ENCODE measurements around the gene FKBP2. TPM values are rescaled to one million over a fixed set of nuclear protein-coding genes. Genes with fewer than 3 reads are reported as not detected.

The FKBP2 gene
- total and polyA plus RNA-seq, 2 of the 13 experiments (the other 11 are each of a cell fraction or from before 2014, with no cell fraction given), result 30.1 to 53.3 TPM

GRCh38 chr11:64232967-64233315 is 8.0 kb upstream of the FKBP2 start:
- no TSS peak for BruUV-seq (replicated peaks)
- Histone ChIP-seq H3K27me3 (ENCODE audit: control insufficient read depth in 1 of 2, insufficient read depth in 2 of 2, low read length in 2 of 2) (no peaks in the 10 kb centered on the region), H3K4me2 (ENCODE audit: low read depth, low read length) (peak overlapping the region; percentile 70; the same call in 1 of the 2 replicates), H3K9ac (ENCODE audit: insufficient read depth, low read depth, low read length) (0 out of 2 replicates have a peak overlapping the region, but pooled peaks have one; percentile 3), H3K4me3 (replicated peaks in 1 of 3; ENCODE audit: insufficient read depth in 1 of 3, low read depth in 2 of 3, low read length in 3 of 3) (peak overlapping the region in 1 of 3 experiments; percentile 50; a peak in 1 of 6 replicates), H3K36me3 (replicated peaks in 1 of 2; ENCODE audit: control insufficient read depth in 1 of 2, insufficient read depth in 2 of 2, low read length in 2 of 2) (no peaks in the 10 kb centered on the region), H4K20me1 (ENCODE audit: insufficient read depth, low read length) (no peaks in the 10 kb centered on the region), H3K79me2 (ENCODE audit: insufficient read depth, low read length) (peaks cover 3% of the 10 kb centered on the region), H3K27ac (ENCODE audit: extremely low read length, insufficient read depth, low read length) (no peak overlapping the region), H3K4me1 (ENCODE audit: insufficient read depth, low read length) (peaks cover 68% of the 10 kb centered on the region), H3K9me3 (ENCODE audit: low read length) (no peaks in the 10 kb centered on the region), H2AFZ (ENCODE audit: low read length) (no peak overlapping the region)
- no peak for TF ChIP-seq ZNF781 (CRISPR knock-in tag; IDR thresholded peaks at IDR 0.05; ENCODE audit: borderline replicate concordance, not compliant biosample characterization)
- TF ChIP-seq ZNF670 (CRISPR knock-in tag; IDR thresholded peaks at IDR 0.05; ENCODE audit: borderline replicate concordance), result no peak
- no peak for TF ChIP-seq ELK4 (CRISPR knock-in tag; IDR thresholded peaks at IDR 0.05; ENCODE audit: borderline replicate concordance)
- TF ChIP-seq ZNF616 (CRISPR knock-in tag; IDR thresholded peaks at IDR 0.05; ENCODE audit: low read depth), result no peak
- WGBS (ENCODE audit: low lambda C conversion rate), result 96% methylated on average over 8 of the region's 8 CpGs
- ATAC-seq, result no peak
- DNase-seq (ENCODE audit: low spot score), result no peak
- ChIA-PET CTCF (ENCODE audit: low intra/inter-chr PET ratio, low total read pairs) (no interaction called here), POLR2A (interaction anchor here (0.5 to 1.8 kb wide), 3 partner anchors 8 to 210 kb away, joined by 3 to 6 read pairs (median 3); partner anchors contain the start of gene FKBP2)
- no peak for FAIRE-seq
- intact Hi-C loops (cut with micrococcal nuclease; ENCODE audit: unreplicated experiment), result no loop called here
- in situ Hi-C loops (cut with HindIII; ENCODE audit: extremely low pct_ligation_motif_present, low pct_unique_long_range_greater_than_20kb), result no loop called here

- Histone ChIP-seq H3K79me2 (ENCODE audit: insufficient read depth, low read length) (peaks cover 3% of the 10 kb centered on the region), H3K4me2 (ENCODE audit: low read depth, low read length) (peak within 1 kb of the TSS; percentile 76), H3K9me3 (ENCODE audit: low read length) (no peaks in the 10 kb centered on the region), H2AFZ (ENCODE audit: low read length) (no peak within 1 kb of the TSS), H3K36me3 (replicated peaks in 1 of 2; ENCODE audit: control insufficient read depth in 1 of 2, insufficient read depth in 2 of 2, low read length in 2 of 2) (no peaks in the 10 kb centered on the region; a peak in 1 of 5 replicates), H3K9ac (ENCODE audit: insufficient read depth, low read depth, low read length) (peak within 1 kb of the TSS; percentile 68), H3K4me1 (ENCODE audit: insufficient read depth, low read length) (peaks cover 74% of the 10 kb centered on the region), H3K27ac (ENCODE audit: extremely low read length, insufficient read depth, low read length) (peak within 1 kb of the TSS; percentile 43), H4K20me1 (ENCODE audit: insufficient read depth, low read length) (no peaks in the 10 kb centered on the region), H3K4me3 (replicated peaks in 1 of 3; ENCODE audit: insufficient read depth in 1 of 3, low read depth in 2 of 3, low read length in 3 of 3) (peak within 1 kb of the TSS; percentile 60 to 80 (median 76)), H3K27me3 (ENCODE audit: control insufficient read depth in 1 of 2, insufficient read depth in 2 of 2, low read length in 2 of 2) (no peaks in the 10 kb centered on the region)
- no peak for FAIRE-seq
- 12% methylated on average over 12 of the region's 62 CpGs for WGBS (ENCODE audit: low lambda C conversion rate)
- ChIA-PET POLR2A (interaction anchor here (1.6 to 1.8 kb wide), 2 partner anchors 8 to 12 kb away, joined by 6 to 7 read pairs; partner anchors contain the start of genes NUDT22 and TRPT1), CTCF (ENCODE audit: low intra/inter-chr PET ratio, low total read pairs) (no interaction called here)
- intact Hi-C loops (cut with micrococcal nuclease; ENCODE audit: unreplicated experiment), result no loop called here
- in situ Hi-C loops (cut with HindIII; ENCODE audit: extremely low pct_ligation_motif_present, low pct_unique_long_range_greater_than_20kb), result no loop called here
- ATAC-seq, result peak; percentile 8; the same call in 2 of the 3 replicates
- BruUV-seq (replicated peaks), result no TSS peak
- DNase-seq (ENCODE audit: low spot score), result no peak
- TF ChIP-seq HOXA3 (CRISPR knock-in tag; IDR thresholded peaks at IDR 0.05) (peak; percentile 33; the same call in 1 of the 2 replicates), ZNF232 (CRISPR knock-in tag; IDR thresholded peaks at IDR 0.05; ENCODE audit: borderline replicate concordance) (no peak), KDM3A (CRISPR knock-in tag; IDR thresholded peaks at IDR 0.05; ENCODE audit: low read depth) (0 out of 2 replicates have a peak, but pooled peaks have one; percentile 29), MTA3 (CRISPR knock-in tag; IDR thresholded peaks at IDR 0.05) (no peak), ZFX (CRISPR knock-in tag; IDR thresholded peaks at IDR 0.05; ENCODE audit: low read depth) (peak; percentile 52), ZNF687 (CRISPR knock-in tag; IDR thresholded peaks at IDR 0.05) (peak; percentile 58), MEF2D (CRISPR knock-in tag; IDR thresholded peaks at IDR 0.05) (0 out of 2 replicates have a peak, but pooled peaks have one; percentile 48), KDM5B (CRISPR knock-in tag; IDR thresholded peaks at IDR 0.05; ENCODE audit: borderline replicate concordance) (peak; percentile 22; the same call in 1 of the 2 replicates)
Measured at GRCh38 chr11:64233913-64234586, 6.8 kb upstream of the FKBP2 start, which contains the start of gene VEGFB. TSS of gene VEGFB (plus strand) at chr11:64234584. CDS start at chr11:64234834, 250 bp downstream.

Measured in HepG2 (cell line).